GM12878 (cell line): ENCODE measurements around the gene ROR2. TPM values are rescaled to one million over a fixed set of nuclear protein-coding genes. Genes with fewer than 3 reads are reported as not detected.

ENCODE experiments used
- ATAC-seq: fragments of 200-7000 bp; cut with Tn5 transposase; 3 replicates; pipeline ENCODE4 v1.9.1; 2020; ENCODE audit warnings: mild to moderate bottlenecking, moderate library complexity
- BruUV-seq: library from RNA; stranded (reverse); fragments of 400-500 nt; replicated peaks from 2 replicates; lab custom pipeline; 2021; lab: Mats Ljungman, UMichigan
- CTCF ChIA-PET: fragments of 300-600 bp; sonication (Branson Sonifier 250); formaldehyde crosslinking; extraction: SDS; loops from one replicate; lab custom pipeline; 2021; ENCODE audit warnings: inconsistent platforms; lab: Yijun Ruan, JAX
- POLR2A ChIA-PET: fragments of 350-600 bp; formaldehyde crosslinking; extraction: SDS; loops from one replicate; lab custom pipeline; 2021; ENCODE audit warnings: inconsistent platforms; lab: Charles Lee
- RAD21 ChIA-PET: fragments of 300-600 bp; sonication (Branson Sonifier 250); formaldehyde crosslinking; loops from one replicate; lab custom pipeline; 2023; ENCODE audit warnings: antibody characterized with exemption; ENCODE audit not compliant: unreplicated experiment; lab: Charles Lee
- SMC1A ChIA-PET: fragments of 300-600 bp; sonication (Branson Sonifier 250); formaldehyde crosslinking; loops from one replicate; lab custom pipeline; 2023; ENCODE audit not compliant: unreplicated experiment, uncharacterized antibody; lab: Charles Lee
- DNase-seq: peaks from one replicate; pipeline ENCODE4 v3.0.0-alpha.2; 2011; ENCODE audit warnings: low read depth, low spot score
- FAIRE-seq: peaks from 3 replicates; lab custom pipeline; 2011; peaks lifted over from hg19 to GRCh38; lab: Jason Lieb, UNC
- H2AFZ ChIP-seq: 2 replicates; pipeline ENCODE4 v1.6.0; 2011; ENCODE audit warnings: low read depth, low read length, control low read depth; ENCODE audit not compliant: control insufficient read depth
- H3K27ac ChIP-seq: 2 replicates; pipeline ENCODE4 v1.5.1; 2011; ENCODE audit warnings: control low read depth; ENCODE audit not compliant: control insufficient read depth, insufficient read depth
- H3K27me3 ChIP-seq, 2 experiments: replicated peaks in 1 of 2; 2 replicates each; pipeline versions ENCODE4 v1.6.0 to v1.6.1; 2011; ENCODE audit warnings: low read length in 1 of 2; ENCODE audit not compliant: control insufficient read depth in 2 of 2, insufficient read depth in 2 of 2
- H3K36me3 ChIP-seq, 2 experiments: 2 replicates each; pipeline ENCODE4 v1.5.1; 2011; ENCODE audit warnings: low read length in 1 of 2; ENCODE audit not compliant: control insufficient read depth in 2 of 2, insufficient read depth in 2 of 2
- H3K4me1 ChIP-seq: 2 replicates; pipeline ENCODE4 v1.6.1; 2011; ENCODE audit warnings: mild to moderate bottlenecking, low read length, moderate library complexity, mixed read lengths; ENCODE audit not compliant: control insufficient read depth, insufficient read depth
- H3K4me2 ChIP-seq: 2 replicates; pipeline ENCODE4 v1.6.0; 2011; ENCODE audit warnings: control low read depth; ENCODE audit not compliant: control insufficient read depth, insufficient read depth
- H3K4me3 ChIP-seq: fragments of 200-600 bp; sonication (generic); 2 replicates; pipeline ENCODE4 v1.5.1; 2016
- H3K79me2 ChIP-seq: 2 replicates; pipeline ENCODE4 v1.6.0; 2011; ENCODE audit warnings: low read length; ENCODE audit not compliant: control insufficient read depth, insufficient read depth
- H3K9ac ChIP-seq: 2 replicates; pipeline ENCODE4 v1.8.0; 2011; ENCODE audit warnings: low read length, control low read depth, mixed read lengths; ENCODE audit not compliant: control insufficient read depth, insufficient read depth
- H3K9me3 ChIP-seq: replicated peaks from 3 replicates; pipeline ENCODE4 v1.5.1; 2011; ENCODE audit warnings: mild to moderate bottlenecking, low read length; ENCODE audit not compliant: control insufficient read depth, insufficient read depth
- H4K20me1 ChIP-seq: 2 replicates; pipeline ENCODE4 v1.6.0; 2011; ENCODE audit not compliant: control insufficient read depth, insufficient read depth
- BCL3 ChIP-seq: IDR thresholded peaks from 2 replicates; pipeline ENCODE4 v1.6.1; 2011; ENCODE audit warnings: borderline replicate concordance, low read depth, mild to moderate bottlenecking, moderate library complexity, low read length; ENCODE audit not compliant: insufficient read depth, poor library complexity, severe bottlenecking
- BHLHE40 ChIP-seq, 2 experiments: fragments of 450-650 bp in 1 of 2; IDR thresholded peaks; 2 replicates each; pipeline ENCODE4 v1.6.1; 2011 to 2017; ENCODE audit warnings: low read depth in 2 of 2, borderline replicate concordance in 1 of 2, improper control_type of control experiment in 1 of 2, low read length in 1 of 2, mild to moderate bottlenecking in 1 of 2
- FOXM1 ChIP-seq: IDR thresholded peaks from 2 replicates; pipeline ENCODE4 v1.6.1; 2012; ENCODE audit warnings: low read depth, mild to moderate bottlenecking, inconsistent platforms, low read length, moderate library complexity
- GATAD2B ChIP-seq: fragments of 450-650 bp; conservative IDR thresholded peaks from 2 replicates; pipeline ENCODE4 v1.6.1; 2017; ENCODE audit warnings: low read depth, mild to moderate bottlenecking, moderate library complexity
- HCFC1 ChIP-seq: fragments of 150-350 bp; IDR thresholded peaks from 2 replicates; pipeline ENCODE4 v1.6.1; 2014; ENCODE audit warnings: low read length
- KLF5 ChIP-seq: fragments of 450-650 bp; IDR thresholded peaks from 2 replicates; pipeline ENCODE4 v1.6.1; 2014; ENCODE audit warnings: mild to moderate bottlenecking; ENCODE audit not compliant: partially characterized antibody
- MEF2B ChIP-seq: fragments of 450-650 bp; IDR thresholded peaks from 2 replicates; pipeline ENCODE4 v1.6.1; 2018; ENCODE audit warnings: mild to moderate bottlenecking, moderate library complexity; ENCODE audit not compliant: partially characterized antibody, poor library complexity, severe bottlenecking
- NFIC ChIP-seq: IDR thresholded peaks from 2 replicates; pipeline ENCODE4 v1.6.1; 2012; ENCODE audit warnings: low read depth, mild to moderate bottlenecking, inconsistent platforms, low read length, moderate library complexity
- RAD51 ChIP-seq: fragments of 450-650 bp; IDR thresholded peaks from 2 replicates; pipeline ENCODE4 v1.6.1; 2016; ENCODE audit warnings: moderate library complexity, mild to moderate bottlenecking, inconsistent platforms
- SUPT20H ChIP-seq: IDR thresholded peaks from 2 replicates; pipeline ENCODE4 v1.6.1; 2011; ENCODE audit warnings: low read depth, mild to moderate bottlenecking, low read length, moderate library complexity, borderline replicate concordance; ENCODE audit not compliant: control insufficient read depth
- ZBTB4 ChIP-seq: fragments of 450-650 bp; formaldehyde crosslinking; IDR thresholded peaks from 2 replicates; pipeline ENCODE4 v1.4.0; 2022; ENCODE audit warnings: mild to moderate bottlenecking, moderate library complexity
- WGBS: methylation state at CpG from one replicate; pipeline ENCODE4 v1.1.6; 2016; ENCODE audit warnings: low lambda C conversion rate; ENCODE audit not compliant: insufficient replicate concordance, insufficient coverage; ENCODE audit errors: missing lambda C conversion rate; 5-methylcytosine and 5-hydroxymethylcytosine counted together
- in situ Hi-C: fragments of 300-500 bp; cut with MboI; formaldehyde crosslinking; loops from 9 replicates; pipeline ENCODE4 v1.14.3; 2018; ENCODE audit warnings: mixed read lengths
- intact Hi-C: fragments of 100-400 bp; cut with micrococcal nuclease; formaldehyde crosslinking; loops from one replicate; pipeline ENCODE4 v1.14.2; 2022; ENCODE audit not compliant: unreplicated experiment
- polyA plus RNA-seq, 11 experiments: library from polyadenylated mRNA; depleted of rRNA in 4 of 11; unstranded in 6 of 11; stranded (reverse) in 5 of 11; fragments of >200 nt; fragmentation: Nextera tagmentation in 4 of 11; fragmentation: Illumina TruSeq in 1 of 11; extraction: Ambion mirVana in 4 of 11; extraction: Trizol in 1 of 11; gene quantifications; 1 replicate in 1 of 11; 2 replicates in 10 of 11; pipeline versions ENCODE4 v1.2.1 to v1.2.3, GENCODE V29; 2011 to 2016; ENCODE audit warnings: inconsistent platforms in 2 of 11, missing spikeins in 2 of 11, low read depth in 1 of 11
- total RNA-seq, 4 experiments: library from RNA; depleted of rRNA in 3 of 4; stranded (reverse); fragments of >200 nt in 3 of 4; fragmentation: Illumina TruSeq in 1 of 4; extraction: Trizol in 1 of 4; gene quantifications; 2 replicates each; pipeline versions ENCODE4 v1.2.1 to v1.2.3, GENCODE V29; 2013 to 2021

Gene ROR2
- total and polyA plus RNA-seq, 10 of the 15 experiments (the other 5 are each of a cell fraction or from before 2014, with no cell fraction given) = 0.03 to 0.05 TPM; not detected in 8

DNA sequence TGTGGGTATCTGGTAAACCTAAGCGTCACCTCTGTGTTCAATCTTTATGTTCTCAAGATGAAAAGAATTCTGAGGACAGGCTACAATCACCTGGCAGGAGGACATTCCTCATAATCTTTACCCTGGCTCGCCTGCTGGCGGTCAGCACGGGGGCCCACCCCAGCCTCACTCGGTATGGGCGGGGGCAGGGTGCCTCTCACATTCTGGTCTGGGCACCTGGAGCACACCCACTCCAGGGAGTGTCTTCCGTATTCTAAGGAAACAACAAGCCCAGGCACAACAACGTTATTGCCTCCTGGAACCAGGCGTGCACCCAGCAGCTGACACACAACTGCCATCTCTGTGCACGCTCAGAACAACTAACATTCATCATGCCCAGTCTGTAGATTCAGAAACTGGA lies 179.8 kb downstream of the ROR2 start (continued):
- no peak for TF ChIP-seq BHLHE40 (IDR thresholded peaks at IDR 0.05; ENCODE audit: borderline replicate concordance in 1 of 2, low read depth in 2 of 2, low read length in 1 of 2)
- no peak for TF ChIP-seq MEF2B
- no peak for TF ChIP-seq KLF5
- no peak for TF ChIP-seq SUPT20H
- TF ChIP-seq ZBTB4 (CRISPR knock-in tag) = no peak
- no peak for TF ChIP-seq HCFC1
- no peak for TF ChIP-seq RAD51
- TF ChIP-seq, all 136 proteins: peak for 0

DNA sequence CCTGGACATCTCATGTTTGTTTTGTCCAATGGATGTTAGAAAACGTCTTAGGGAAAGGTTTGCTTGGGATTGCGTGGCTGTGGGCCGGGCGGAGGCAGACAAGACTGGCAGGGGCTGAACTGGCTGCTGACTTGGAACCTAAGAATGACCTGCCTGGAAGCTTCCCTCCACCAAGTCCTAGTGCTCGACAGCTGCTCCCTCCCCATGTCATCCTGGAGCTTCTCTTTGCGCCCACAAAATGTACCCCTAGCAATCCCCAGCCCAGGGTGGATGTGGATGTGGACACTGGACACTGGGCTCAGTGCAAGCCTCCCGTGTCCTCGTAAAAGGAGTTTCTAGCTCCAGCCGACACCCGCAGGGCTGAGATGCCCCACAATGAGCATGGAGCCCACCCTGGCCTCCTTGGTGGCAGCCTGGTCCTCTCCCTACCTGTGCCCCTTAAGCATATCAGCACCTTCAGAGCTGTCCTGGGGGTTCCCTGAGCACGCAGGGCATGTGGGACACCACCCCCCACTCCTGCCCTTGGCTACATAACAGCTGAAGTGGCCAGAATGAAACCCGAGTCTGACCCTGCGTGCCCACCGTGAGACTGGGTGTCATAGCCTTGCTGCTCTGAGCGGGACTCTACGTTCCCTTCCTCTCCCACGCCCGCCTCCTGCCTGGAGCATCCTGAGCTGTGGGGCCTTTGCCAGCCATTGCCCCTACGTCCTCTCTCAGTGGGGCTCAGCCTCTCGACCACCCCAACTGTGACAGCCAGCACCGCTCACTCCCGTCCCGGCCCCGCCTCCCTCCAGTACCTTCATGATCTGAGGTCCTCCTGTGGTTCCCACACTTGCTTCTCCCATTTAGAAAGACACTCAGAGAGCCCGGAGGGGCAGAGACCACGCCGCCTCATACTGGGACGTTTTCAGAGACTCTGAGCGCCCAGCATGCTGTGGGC lies 180.8 kb downstream of the ROR2 start:
- ChIA-PET SMC1A (no interaction called here), POLR2A (no interaction called here), CTCF (interaction anchor here (0.6 kb wide), 1 partner anchor 42 kb away, joined by 3 read pairs; no protein-coding TSS in a partner anchor), RAD21 (no interaction called here)
- no peak for ATAC-seq
- H3K4me2 ChIP-seq = no peak overlapping the region
- no peak overlapping the region for H2AFZ ChIP-seq
- H3K36me3 ChIP-seq = no peaks in the 10 kb centered on the region
- no peak for FAIRE-seq
- no peaks in the 10 kb centered on the region for H3K4me1 ChIP-seq
- no peak overlapping the region for H3K9ac ChIP-seq
- H3K4me3 ChIP-seq = no peak overlapping the region
- H3K27ac ChIP-seq = no peak overlapping the region
- no peaks in the 10 kb centered on the region for H3K79me2 ChIP-seq
- no peaks in the 10 kb centered on the region; the same call in 2 of the 3 replicates for H3K9me3 ChIP-seq
- BruUV-seq = no TSS peak
- no peaks in the 10 kb centered on the region for H4K20me1 ChIP-seq
- in situ Hi-C loops = no loop called here
- WGBS = 26% methylated on average over 29 of the region's 29 CpGs
- intact Hi-C loops = no loop called here
- peaks cover 0 to 4% of the 10 kb centered on the region in 2 experiments; a peak in 1 of 4 replicates for H3K27me3 ChIP-seq
- no peak for DNase-seq
- TF ChIP-seq FOXM1 (no peak), NFIC (no peak), ZBTB4 (CRISPR knock-in tag) (no peak), GATAD2B (no peak), BCL3 (no peak)
